ENCODE measurements around the gene SHANK2.

SHANK2 gene

DNA sequence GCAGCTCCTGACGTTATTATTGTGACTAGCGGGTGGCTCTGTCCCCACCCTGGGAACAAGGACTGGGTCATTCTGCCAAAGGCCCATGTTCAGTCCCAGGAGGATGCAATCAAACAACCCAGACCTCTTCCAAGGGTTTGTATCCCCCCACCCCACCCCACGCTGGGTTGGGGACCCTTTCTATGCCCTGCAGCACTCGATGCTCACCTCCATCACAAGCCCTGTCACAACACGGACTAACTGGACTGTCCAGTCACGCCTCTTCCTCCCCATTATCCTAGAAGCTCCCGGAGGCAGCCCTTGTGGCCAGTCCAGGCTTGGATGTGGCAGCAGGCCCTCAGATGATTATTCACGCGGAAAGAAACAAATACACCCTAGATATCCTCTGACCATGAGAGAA is 3.7 kb downstream of the SHANK2 start:
- Histone ChIP-seq H3K36me3 (no peaks in the 10 kb centered on the region), H3K27me3 (peaks cover 60% of the 10 kb centered on the region), H3K4me1 (no peaks in the 10 kb centered on the region), H3K4me3 (ENCODE audit: low read depth, low read length) (no peak overlapping the region), H3K9me3 (no peaks in the 10 kb centered on the region)
- TF ChIP-seq, protein P1, sequence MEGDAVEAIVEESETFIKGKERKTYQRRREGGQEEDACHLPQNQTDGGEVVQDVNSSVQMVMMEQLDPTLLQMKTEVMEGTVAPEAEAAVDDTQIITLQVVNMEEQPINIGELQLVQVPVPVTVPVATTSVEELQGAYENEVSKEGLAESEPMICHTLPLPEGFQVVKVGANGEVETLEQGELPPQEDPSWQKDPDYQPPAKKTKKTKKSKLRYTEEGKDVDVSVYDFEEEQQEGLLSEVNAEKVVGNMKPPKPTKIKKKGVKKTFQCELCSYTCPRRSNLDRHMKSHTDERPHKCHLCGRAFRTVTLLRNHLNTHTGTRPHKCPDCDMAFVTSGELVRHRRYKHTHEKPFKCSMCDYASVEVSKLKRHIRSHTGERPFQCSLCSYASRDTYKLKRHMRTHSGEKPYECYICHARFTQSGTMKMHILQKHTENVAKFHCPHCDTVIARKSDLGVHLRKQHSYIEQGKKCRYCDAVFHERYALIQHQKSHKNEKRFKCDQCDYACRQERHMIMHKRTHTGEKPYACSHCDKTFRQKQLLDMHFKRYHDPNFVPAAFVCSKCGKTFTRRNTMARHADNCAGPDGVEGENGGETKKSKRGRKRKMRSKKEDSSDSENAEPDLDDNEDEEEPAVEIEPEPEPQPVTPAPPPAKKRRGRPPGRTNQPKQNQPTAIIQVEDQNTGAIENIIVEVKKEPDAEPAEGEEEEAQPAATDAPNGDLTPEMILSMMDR (IDR thresholded peaks at IDR 0.05; ENCODE audit: low read depth, low read length): no peak
- no peak for DNase-seq

DNA sequence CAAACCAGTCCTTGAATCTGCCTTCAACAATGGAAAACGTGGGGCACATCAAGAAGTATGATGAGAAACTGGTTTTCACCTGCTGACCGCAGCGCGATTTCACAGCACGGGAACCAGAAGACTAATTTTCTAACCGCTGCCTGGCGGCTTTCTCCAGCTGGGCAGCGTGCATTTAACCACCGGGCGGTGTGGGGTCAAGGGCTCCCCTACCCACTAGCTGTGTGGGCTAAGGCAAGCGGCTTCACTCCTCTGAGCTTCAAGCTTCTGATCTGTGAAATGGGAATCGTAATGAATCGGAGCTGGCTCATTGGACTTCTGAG is 4.2 kb downstream of the SHANK2 start:
- H3K4me1 ChIP-seq: no peaks in the 10 kb centered on the region

DNA sequence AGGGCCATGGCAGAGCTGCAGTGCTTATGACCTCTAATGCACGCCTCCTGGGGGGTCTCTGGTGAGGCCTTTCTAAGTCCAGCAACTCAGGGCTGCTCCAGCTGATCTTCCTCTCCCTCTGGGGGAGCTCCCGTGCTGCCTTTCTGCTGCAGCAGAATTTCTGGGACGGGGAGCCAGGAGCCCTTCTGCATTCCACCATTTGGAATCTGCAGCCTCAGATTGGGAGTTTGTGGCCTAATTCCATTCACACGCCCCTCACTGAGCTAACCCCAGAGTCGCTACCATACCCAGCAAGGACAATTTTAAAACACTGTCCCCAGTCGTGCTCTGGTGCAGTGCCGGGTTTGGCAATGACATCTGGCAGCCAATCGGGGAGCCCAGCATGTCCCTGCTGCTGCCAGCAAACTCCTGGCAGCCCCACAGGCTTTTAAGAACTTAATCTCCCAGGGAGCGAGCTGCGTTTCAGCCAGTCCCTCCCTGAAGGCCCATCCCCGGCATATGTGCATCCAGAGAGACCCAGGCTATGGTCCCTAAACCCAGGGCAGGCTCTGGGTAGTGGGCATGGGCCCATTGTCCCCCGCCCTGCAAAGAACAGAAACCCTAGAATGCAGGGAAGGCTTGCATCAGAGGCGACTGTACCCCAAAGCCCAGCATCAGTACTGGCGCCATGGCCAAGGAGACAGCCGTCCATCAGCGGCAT is 4.7 kb downstream of the SHANK2 start:
- Histone ChIP-seq H3K27me3 (peaks cover 51% of the 10 kb centered on the region), H3K4me3 (ENCODE audit: low read depth, low read length) (no peak overlapping the region), H3K36me3 (no peaks in the 10 kb centered on the region), H3K9me3 (no peaks in the 10 kb centered on the region), H3K4me1 (no peaks in the 10 kb centered on the region)
- DNase-seq: no peak
- TF ChIP-seq, protein P1 (IDR thresholded peaks at IDR 0.05; ENCODE audit: low read depth, low read length): no peak

More for the DNA sequence above, 4.2 kb downstream of the SHANK2 start:
- no peaks in the 10 kb centered on the region for H3K9me3 ChIP-seq
- no peaks in the 10 kb centered on the region for H3K36me3 ChIP-seq
- no peak overlapping the region for H3K4me3 ChIP-seq (ENCODE audit: low read depth, low read length)
- DNase-seq: no peak
- TF ChIP-seq, protein P1 (IDR thresholded peaks at IDR 0.05; ENCODE audit: low read depth, low read length): no peak
- peaks cover 56% of the 10 kb centered on the region for H3K27me3 ChIP-seq

DNA sequence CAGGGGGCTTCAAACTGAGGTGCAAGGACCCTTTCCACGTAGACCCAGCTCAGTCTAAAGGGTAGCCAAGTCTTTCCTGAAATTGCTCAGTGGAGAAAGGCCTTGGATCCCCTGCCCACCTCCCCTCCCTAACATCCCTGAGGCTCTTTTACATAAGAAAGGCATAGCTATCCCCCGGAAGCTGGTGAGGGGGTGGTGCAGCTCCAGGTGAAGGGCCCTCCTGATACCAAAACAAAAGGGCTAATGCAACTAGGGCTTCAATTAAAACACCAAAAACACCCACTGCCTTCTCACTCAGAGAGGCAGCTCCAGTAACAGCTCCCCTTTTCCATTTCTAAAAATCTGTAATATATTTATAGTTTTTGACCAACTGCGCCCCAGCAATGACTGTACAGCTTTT is 5.8 kb downstream of the SHANK2 start:
- H3K4me3 ChIP-seq (ENCODE audit: low read depth, low read length): no peak overlapping the region
- no peaks in the 10 kb centered on the region for H3K36me3 ChIP-seq
- TF ChIP-seq, protein P1 (IDR thresholded peaks at IDR 0.05; ENCODE audit: low read depth, low read length): no peak
- no peaks in the 10 kb centered on the region for H3K4me1 ChIP-seq
- DNase-seq: no peak
- no peaks in the 10 kb centered on the region for H3K9me3 ChIP-seq
- peaks cover 39% of the 10 kb centered on the region for H3K27me3 ChIP-seq

DNA sequence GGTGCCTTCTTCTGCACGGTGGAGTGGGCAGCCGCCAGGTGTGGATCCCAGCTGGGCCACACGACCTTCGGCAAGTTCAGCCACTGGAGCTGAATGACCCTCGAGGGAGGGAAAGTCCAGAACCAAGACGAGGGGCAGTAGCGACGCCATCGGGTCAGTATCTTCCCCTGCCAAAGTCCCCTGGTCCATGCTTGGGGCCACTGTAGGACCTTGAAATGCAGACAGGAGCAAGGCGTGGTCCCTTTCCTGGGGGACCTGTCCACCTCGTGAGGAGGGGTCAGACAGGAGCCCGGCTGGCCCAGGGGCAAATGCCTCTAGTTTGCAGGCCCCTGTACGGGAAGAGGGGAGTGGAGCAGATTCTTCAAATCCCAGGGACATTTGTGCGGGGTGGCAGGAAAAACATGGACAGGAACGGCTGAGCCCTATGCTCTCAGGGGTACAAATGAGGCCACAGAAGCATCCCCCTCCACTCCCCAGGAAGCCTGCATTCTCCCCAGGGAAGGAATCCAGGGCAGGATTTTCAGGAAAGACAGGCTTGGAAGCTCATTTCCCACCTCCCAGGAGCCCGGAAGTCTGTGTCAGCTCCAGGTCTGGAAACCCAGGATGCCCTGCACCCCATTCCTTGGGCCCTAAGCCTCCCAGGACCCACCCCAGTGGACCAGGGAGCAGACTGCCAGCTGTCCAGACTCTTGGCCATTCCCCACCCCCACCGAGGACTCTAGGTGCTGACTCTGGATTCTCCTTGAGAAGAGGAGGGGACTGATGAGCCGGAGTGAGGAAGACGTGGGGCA is 6.6 kb downstream of the SHANK2 start:
- no peak for DNase-seq
- H3K4me1 ChIP-seq: no peaks in the 10 kb centered on the region
- no peak overlapping the region for H3K4me3 ChIP-seq (ENCODE audit: low read depth, low read length)
- TF ChIP-seq, protein P1 (IDR thresholded peaks at IDR 0.05; ENCODE audit: low read depth, low read length): no peak
- no peaks in the 10 kb centered on the region for H3K9me3 ChIP-seq
- H3K27me3 ChIP-seq: peaks cover 32% of the 10 kb centered on the region
- no peaks in the 10 kb centered on the region for H3K36me3 ChIP-seq
